ENCODE measurements around the gene PHB1.
"Not testable (repeated sequence)": the region's sequence is repeated elsewhere in the genome, so short reads cannot be mapped to it uniquely, and the experiment has no call there.

PHB1 gene

GRCh38 chr17:49375544-49375943 lies 39.1 kb downstream of the PHB1 start:
- TF ChIP-seq CTCF (IDR thresholded peaks at IDR 0.05; ENCODE audit: low read length, missing control alignments) = no peak
- DNase-seq (ENCODE audit: low read depth) = no peak
- H3K4me3 ChIP-seq (replicated peaks; ENCODE audit: low read depth, low read length) = no peak overlapping the region

- H3K4me3 ChIP-seq (replicated peaks; ENCODE audit: low read depth, low read length) = no peak overlapping the region
- DNase-seq (ENCODE audit: low read depth) = no peak
- no peak for TF ChIP-seq CTCF (IDR thresholded peaks at IDR 0.05; ENCODE audit: low read length, missing control alignments)
Observed at GRCh38 chr17:49373115-49373514, 41.6 kb downstream of the PHB1 start.

GRCh38 chr17:49372425-49372824 lies 42.3 kb downstream of the PHB1 start:
- DNase-seq (ENCODE audit: low read depth) = no peak
- no peak overlapping the region for H3K4me3 ChIP-seq (replicated peaks; ENCODE audit: low read depth, low read length)
- no peak for TF ChIP-seq CTCF (IDR thresholded peaks at IDR 0.05; ENCODE audit: low read length, missing control alignments)

GRCh38 chr17:49370971-49371834 lies 43.5 kb downstream of the PHB1 start:
- TF ChIP-seq CTCF (IDR thresholded peaks at IDR 0.05; ENCODE audit: low read length, missing control alignments) = no peak
- no peak overlapping the region for H3K4me3 ChIP-seq (replicated peaks; ENCODE audit: low read depth, low read length)
- no peak for DNase-seq (ENCODE audit: low read depth)

GRCh38 chr17:49369760-49370159 lies 44.9 kb downstream of the PHB1 start:
- no peak for DNase-seq (ENCODE audit: low read depth)
- TF ChIP-seq CTCF (IDR thresholded peaks at IDR 0.05; ENCODE audit: low read length, missing control alignments) = no peak
- no peak overlapping the region for H3K4me3 ChIP-seq (replicated peaks; ENCODE audit: low read depth, low read length)

- no peak for TF ChIP-seq CTCF (IDR thresholded peaks at IDR 0.05; ENCODE audit: low read length, missing control alignments)
- DNase-seq (ENCODE audit: low read depth) = no peak
- no peak overlapping the region for H3K4me3 ChIP-seq (replicated peaks; ENCODE audit: low read depth, low read length)
Observed at GRCh38 chr17:49369089-49369488, 45.6 kb downstream of the PHB1 start.

- DNase-seq (ENCODE audit: low read depth) = peak; percentile 30
- H3K4me3 ChIP-seq (replicated peaks; ENCODE audit: low read depth, low read length) = no peak overlapping the region
- peak; percentile 14 for TF ChIP-seq CTCF (IDR thresholded peaks at IDR 0.05; ENCODE audit: low read length, missing control alignments)
Observed at GRCh38 chr17:49365667-49366066, 49.0 kb downstream of the PHB1 start.

GRCh38 chr17:49365126-49365525 lies 49.6 kb downstream of the PHB1 start:
- H3K4me3 ChIP-seq (replicated peaks; ENCODE audit: low read depth, low read length); DNase-seq (ENCODE audit: low read depth): not testable (repeated sequence)

Data from fibroblast of pulmonary artery (primary cell).